ENCODE measurements around the gene MISP.
A peak's percentile ranks its signal among the peaks of the same experiment; 100 is the strongest.
"Not testable (repeated sequence)": the region's sequence is repeated elsewhere in the genome, so short reads cannot be mapped to it uniquely, and the experiment has no call there.

MISP gene

GRCh38 chr19:750640-751423 is at the start of gene MISP:
MISP (plus strand) TSS chr19:751112; CDS start chr19:756947, 5,835 bp downstream.
- no peak for DNase-seq

- DNase-seq, result not testable (repeated sequence)
Observed at GRCh38 chr19:702847-703246, 48.1 kb upstream of the MISP start.

- DNase-seq, result no peak
Observed at GRCh38 chr19:703329-703650, 47.6 kb upstream of the MISP start.

- DNase-seq, result peak; percentile 85
Observed at GRCh38 chr19:703651-704446, 47.1 kb upstream of the MISP start.

GRCh38 chr19:704447-704741 is 46.5 kb upstream of the MISP start:
- no peak for DNase-seq

- no peak for DNase-seq
Observed at GRCh38 chr19:708154-709143, 42.5 kb upstream of the MISP start, which contains the start of gene PALM. PALM (plus strand) TSS chr19:708935; CDS start chr19:709147, 212 bp downstream.

- DNase-seq, result no peak
Observed at GRCh38 chr19:709196-709964, 41.5 kb upstream of the MISP start.

GRCh38 chr19:709965-710571 is 40.8 kb upstream of the MISP start:
- DNase-seq, result no peak

- DNase-seq, result no peak
Observed at GRCh38 chr19:710767-711166, 40.1 kb upstream of the MISP start.

- no peak for DNase-seq
Observed at GRCh38 chr19:711254-711653, 39.7 kb upstream of the MISP start.

- DNase-seq, result no peak
Observed at GRCh38 chr19:715347-715746, 35.6 kb upstream of the MISP start.

- DNase-seq, result no peak
Observed at GRCh38 chr19:718251-718951, 32.5 kb upstream of the MISP start.

GRCh38 chr19:718991-719512 is 31.9 kb upstream of the MISP start:
- no peak for DNase-seq

- no peak for DNase-seq
Observed at GRCh38 chr19:719636-720344, 31.1 kb upstream of the MISP start.

- no peak for DNase-seq
Observed at GRCh38 chr19:720345-721160, 30.4 kb upstream of the MISP start.

GRCh38 chr19:722553-723101 is 28.3 kb upstream of the MISP start:
- DNase-seq, result no peak

GRCh38 chr19:723247-723646 is 27.7 kb upstream of the MISP start:
- DNase-seq, result no peak

GRCh38 chr19:723714-724113 is 27.2 kb upstream of the MISP start:
- DNase-seq, result no peak

- DNase-seq, result no peak
Observed at GRCh38 chr19:725461-726089, 25.3 kb upstream of the MISP start.
